Naive thymus-derived CD4-positive, alpha-beta T cell (primary cell): ENCODE data around the gene CAPZA2. TPM values are rescaled to one million over a fixed set of nuclear protein-coding genes. Genes with fewer than 3 reads are reported as not detected.

Experiments
- ATAC-seq: fragments of 150-1000 bp; cut with Tn5 transposase; 2 replicates; pipeline ENCODE4 v1.10.0; 2021; ENCODE audit warnings: mild to moderate bottlenecking, moderate library complexity
- CTCF ChIA-PET: fragments of 350-600 bp; sonication (Branson Sonifier 250); formaldehyde crosslinking; loops from one replicate; lab custom pipeline; 2021; ENCODE audit warnings: antibody characterized with exemption; lab: Charles Lee
- POLR2A ChIA-PET: fragments of 350-600 bp; sonication (Branson Sonifier 250); formaldehyde crosslinking; loops from one replicate; lab custom pipeline; 2021; ENCODE audit warnings: antibody characterized with exemption, inconsistent platforms; lab: Charles Lee
- DNase-seq, 9 donors: peaks; one replicate each; pipeline versions ENCODE4 v3.0.0 to v3.0.0-alpha.2; 2020 to 2022; ENCODE audit warnings: mixed read lengths in 1 of 9
- H3K27ac ChIP-seq: one replicate; pipeline ENCODE4 v1.7.0; 2013; ENCODE audit warnings: mild to moderate bottlenecking, low read depth, low read length, moderate library complexity
- H3K27me3 ChIP-seq, 2 donors: one replicate each; pipeline ENCODE4 v1.7.0; 2013; ENCODE audit warnings: low read length in 2 of 2, mild to moderate bottlenecking in 2 of 2, moderate library complexity in 2 of 2; ENCODE audit not compliant: control insufficient read depth in 2 of 2, insufficient read depth in 2 of 2
- H3K36me3 ChIP-seq, 3 experiments: 1 replicate in 2 of 3; 2 replicates in 1 of 3; pipeline ENCODE4 v1.7.0; 2013; ENCODE audit warnings: low read length in 3 of 3, mild to moderate bottlenecking in 3 of 3, moderate library complexity in 1 of 3; ENCODE audit not compliant: insufficient read depth in 3 of 3, control insufficient read depth in 2 of 3
- H3K4me1 ChIP-seq, 2 donors: one replicate each; pipeline ENCODE4 v1.7.0; 2013; ENCODE audit warnings: low read length in 2 of 2, mild to moderate bottlenecking in 2 of 2, moderate library complexity in 1 of 2; ENCODE audit not compliant: control insufficient read depth in 2 of 2, insufficient read depth in 2 of 2
- H3K4me3 ChIP-seq: 2 replicates; pipeline ENCODE4 v1.7.0; 2013; ENCODE audit warnings: mild to moderate bottlenecking, low read length
- H3K9me3 ChIP-seq, 3 experiments: 1 replicate in 2 of 3; 2 replicates in 1 of 3; pipeline ENCODE4 v1.7.0; 2013; ENCODE audit warnings: low read length in 3 of 3; ENCODE audit not compliant: control insufficient read depth in 2 of 3
- H3K27ac Mint-ChIP-seq, 9 donors: one replicate each; pipeline ENCODE4 v1.8.0; 2020 to 2022; ENCODE audit warnings: mixed read lengths in 9 of 9, mild to moderate bottlenecking in 8 of 9, moderate library complexity in 5 of 9, inconsistent platforms in 2 of 9
- H3K27me3 Mint-ChIP-seq, 5 donors: one replicate each; pipeline ENCODE4 v1.8.0; 2021 to 2022; ENCODE audit warnings: mixed read lengths in 5 of 5, mild to moderate bottlenecking in 1 of 5
- H3K36me3 Mint-ChIP-seq, 5 donors: one replicate each; pipeline ENCODE4 v1.8.0; 2020 to 2022; ENCODE audit warnings: mixed read lengths in 5 of 5, mild to moderate bottlenecking in 3 of 5, inconsistent platforms in 1 of 5
- H3K4me1 Mint-ChIP-seq, 7 donors: one replicate each; pipeline ENCODE4 v1.8.0; 2020 to 2022; ENCODE audit warnings: mixed read lengths in 7 of 7, mild to moderate bottlenecking in 3 of 7, inconsistent platforms in 1 of 7
- H3K4me3 Mint-ChIP-seq, 10 donors: one replicate each; pipeline ENCODE4 v1.8.0; 2020 to 2022; ENCODE audit warnings: mild to moderate bottlenecking in 10 of 10, mixed read lengths in 10 of 10, moderate library complexity in 6 of 10, inconsistent platforms in 2 of 10
- H3K9me3 Mint-ChIP-seq, 11 donors: one replicate each; pipeline ENCODE4 v1.8.0; 2020 to 2022; ENCODE audit warnings: mixed read lengths in 11 of 11, mild to moderate bottlenecking in 4 of 11, inconsistent platforms in 1 of 11, moderate library complexity in 1 of 11
- intact Hi-C, 2 donors: fragments of 100-400 bp; cut with micrococcal nuclease; formaldehyde crosslinking; loops; one replicate each; pipeline ENCODE4 v1.15.1; 2023
- polyA plus RNA-seq, 2 donors: library from polyadenylated mRNA; unstranded; fragments of 300-500 nt; fragmentation: Illumina TruSeq; gene quantifications; one replicate each; pipeline ENCODE4 v1.2.3, GENCODE V29; 2021
- total RNA-seq, 6 experiments: library from RNA in 5 of 6; stranded (reverse) in 5 of 6; gene quantifications; 1 replicate in 5 of 6; 2 replicates in 1 of 6; pipeline ENCODE4 v1.2.3 and lab custom pipeline; 2021 to 2026

Gene CAPZA2
- total and polyA plus RNA-seq, 7 experiments from 2014 or later: 86.2 to 191 (median 118) TPM

DNA sequence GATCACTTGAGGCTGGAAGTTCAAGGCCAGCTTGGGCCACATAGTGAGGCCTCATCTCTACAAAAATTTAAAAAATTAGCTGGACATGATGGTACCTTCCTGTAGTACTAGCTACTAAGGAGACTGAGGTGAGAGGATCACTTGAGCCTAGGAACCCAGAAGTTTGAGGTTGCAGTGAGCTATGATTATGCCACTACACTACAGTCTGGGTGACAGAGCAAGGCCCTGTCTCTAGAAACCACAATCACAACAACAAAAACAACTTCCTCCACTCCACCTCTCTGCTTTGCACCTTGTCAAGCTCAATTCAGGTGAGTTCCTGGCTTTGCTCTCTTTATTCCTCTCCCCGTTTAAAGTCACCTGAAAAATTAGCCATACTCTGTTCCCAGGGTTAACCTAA lies 8.3 kb upstream of the CAPZA2 start:
- Histone ChIP-seq H3K27ac (no peak overlapping the region), H3K4me1 (no peaks in the 10 kb centered on the region), H3K36me3 (no peaks in the 10 kb centered on the region), H3K9me3 (no peaks in the 10 kb centered on the region), H3K4me3 (no peak overlapping the region), H3K27me3 (no peaks in the 10 kb centered on the region)
- Mint-ChIP-seq H3K36me3 (peaks cover 0 to 4% (median 3%) of the 10 kb centered on the region in 5 donors), H3K4me3 (no peak overlapping the region), H3K4me1 (peaks cover 0 to 3% (median 0%) of the 10 kb centered on the region in 7 donors), H3K27ac (no peak overlapping the region), H3K9me3 (no peaks in the 10 kb centered on the region), H3K27me3 (peaks cover 14 to 68% (median 32%) of the 10 kb centered on the region in 5 donors)
- DNase-seq (no peak), ATAC-seq (no peak)
- CTCF ChIA-PET: no interaction called here
- intact Hi-C loops: no loop called here
- POLR2A ChIA-PET: no interaction called here

DNA sequence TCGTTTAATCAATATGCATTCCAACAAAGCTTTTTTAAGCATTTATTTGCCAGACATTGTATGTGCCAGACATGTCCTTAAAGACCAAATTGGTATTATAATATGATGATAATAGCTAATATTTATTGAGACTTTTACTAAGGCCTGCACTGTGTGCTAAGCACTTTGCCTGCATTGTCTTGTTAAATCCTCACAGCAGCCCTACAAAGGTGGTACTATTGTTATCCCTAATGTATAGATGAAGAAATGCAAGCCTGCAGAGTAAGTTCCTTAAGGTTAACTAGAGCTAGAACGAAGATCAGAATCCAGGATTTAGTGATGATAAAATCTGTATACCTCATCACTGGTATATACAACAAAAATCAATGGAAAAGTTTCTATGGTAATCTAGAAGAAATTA lies 5.3 kb upstream of the CAPZA2 start:
- DNase-seq (no peak), ATAC-seq (no peak)
- Histone ChIP-seq H3K9me3 (no peaks in the 10 kb centered on the region), H3K27ac (no peak overlapping the region), H3K4me1 (peaks cover 0 to 4% of the 10 kb centered on the region in 2 donors), H3K27me3 (no peaks in the 10 kb centered on the region), H3K36me3 (no peaks in the 10 kb centered on the region), H3K4me3 (no peak overlapping the region)
- peaks cover 4 to 9% (median 8%) of the 10 kb centered on the region in 7 donors for H3K4me1 Mint-ChIP-seq
- ChIA-PET CTCF (no interaction called here), POLR2A (interaction anchor here (0.9 kb wide), 1 partner anchor 11 kb away, joined by 3 read pairs; no protein-coding TSS in a partner anchor)
- no peak overlapping the region for H3K27ac Mint-ChIP-seq
- no peaks in the 10 kb centered on the region for H3K9me3 Mint-ChIP-seq
- H3K27me3 Mint-ChIP-seq: peaks cover 5 to 60% (median 21%) of the 10 kb centered on the region in 5 donors
- intact Hi-C loops: no loop called here
- no peak overlapping the region for H3K4me3 Mint-ChIP-seq
- peaks cover 0 to 4% (median 3%) of the 10 kb centered on the region in 5 donors for H3K36me3 Mint-ChIP-seq

DNA sequence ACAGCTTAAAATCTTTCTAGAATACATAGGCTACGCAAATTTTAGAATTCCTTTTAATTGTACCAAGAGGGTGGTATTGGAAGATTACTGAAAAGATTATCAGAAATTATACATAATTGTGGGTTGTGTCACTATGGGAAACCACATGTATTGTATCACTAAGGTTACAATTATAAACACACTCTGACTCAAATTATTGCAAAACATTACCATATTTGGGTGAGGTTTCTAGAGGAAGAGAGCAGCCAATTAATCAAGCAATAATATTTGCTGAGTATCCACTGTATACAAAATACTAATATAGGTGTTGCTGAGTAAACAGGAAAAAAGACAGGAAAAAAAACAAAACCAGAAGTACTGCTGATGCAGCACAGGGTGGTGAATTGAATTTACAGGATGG lies 3.1 kb upstream of the CAPZA2 start:
- H3K27ac ChIP-seq: no peak overlapping the region
- H3K9me3 ChIP-seq: no peaks in the 10 kb centered on the region
- H3K4me1 ChIP-seq: peaks cover 11 to 14% of the 10 kb centered on the region in 2 donors
- H3K36me3 ChIP-seq: peaks cover 0 to 3% (median 0%) of the 10 kb centered on the region in 3 experiments
- ChIA-PET CTCF (no interaction called here), POLR2A (no interaction called here)
- no peak overlapping the region for H3K4me3 ChIP-seq
- Mint-ChIP-seq H3K4me1 (peaks cover 16 to 22% (median 20%) of the 10 kb centered on the region in 7 donors), H3K36me3 (peaks cover 0 to 4% (median 3%) of the 10 kb centered on the region in 5 donors), H3K27me3 (peaks cover 5 to 52% (median 19%) of the 10 kb centered on the region in 5 donors), H3K9me3 (no peaks in the 10 kb centered on the region), H3K4me3 (no peak overlapping the region), H3K27ac (no peak overlapping the region)
- DNase-seq (no peak), ATAC-seq (no peak)
- intact Hi-C loops: no loop called here
- no peaks in the 10 kb centered on the region for H3K27me3 ChIP-seq

DNA sequence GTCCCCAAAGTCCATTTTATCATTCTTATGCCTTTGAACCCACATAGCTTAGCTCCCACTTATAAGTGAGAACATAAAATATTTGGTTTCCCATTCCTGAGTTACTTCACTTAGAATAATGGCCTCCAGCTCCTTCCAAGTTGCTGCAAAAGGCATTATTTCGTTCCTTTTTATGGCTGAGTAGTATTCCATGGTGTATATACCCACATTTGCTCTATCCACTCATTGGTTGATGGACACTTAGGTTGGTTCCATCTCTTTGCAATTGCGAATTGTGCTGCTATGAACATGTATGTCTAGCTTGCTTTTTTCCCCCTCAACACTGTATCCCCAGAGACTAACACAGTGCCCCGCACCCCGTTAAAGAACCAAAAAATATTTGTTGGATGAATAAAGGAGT lies 670 bp upstream of the CAPZA2 start:
- Histone ChIP-seq H3K4me3 (peak overlapping the region; percentile 12), H3K27me3 (no peaks in the 10 kb centered on the region), H3K27ac (peak overlapping the region; percentile 2), H3K9me3 (no peaks in the 10 kb centered on the region), H3K4me1 (peaks cover 11 to 22% of the 10 kb centered on the region in 2 donors), H3K36me3 (peaks cover 0 to 3% (median 0%) of the 10 kb centered on the region in 3 experiments)
- ATAC-seq (no peak), DNase-seq (no peak)
- peaks cover 5 to 32% (median 11%) of the 10 kb centered on the region in 5 donors for H3K27me3 Mint-ChIP-seq
- ChIA-PET POLR2A (interaction anchor here (1.1 kb wide), 1 partner anchor 8 kb away, joined by 3 read pairs; no protein-coding TSS in a partner anchor), CTCF (interaction anchor here (0.6 to 1.1 kb wide), 2 partner anchors 9 kb away, joined by 3 to 4 read pairs; no protein-coding TSS in a partner anchor)
- peaks cover 0 to 5% (median 4%) of the 10 kb centered on the region in 5 donors for H3K36me3 Mint-ChIP-seq
- intact Hi-C loops: loop anchor here (1.0 to 5.0 kb wide), 9 partner anchors 9 to 1939 kb away; partner anchors contain the start of genes LSM8 (in 2 of the 2), ST7 (in 2 of the 2), MDFIC (in 1 of the 2) and TES (in 1 of the 2)
- H3K4me3 Mint-ChIP-seq: peak overlapping the region; percentile 81 to 99 (median 95)
- no peaks in the 10 kb centered on the region for H3K9me3 Mint-ChIP-seq
- peaks cover 22 to 42% (median 40%) of the 10 kb centered on the region in 7 donors for H3K4me1 Mint-ChIP-seq
- peak overlapping the region; percentile 63 to 96 (median 91) for H3K27ac Mint-ChIP-seq

DNA sequence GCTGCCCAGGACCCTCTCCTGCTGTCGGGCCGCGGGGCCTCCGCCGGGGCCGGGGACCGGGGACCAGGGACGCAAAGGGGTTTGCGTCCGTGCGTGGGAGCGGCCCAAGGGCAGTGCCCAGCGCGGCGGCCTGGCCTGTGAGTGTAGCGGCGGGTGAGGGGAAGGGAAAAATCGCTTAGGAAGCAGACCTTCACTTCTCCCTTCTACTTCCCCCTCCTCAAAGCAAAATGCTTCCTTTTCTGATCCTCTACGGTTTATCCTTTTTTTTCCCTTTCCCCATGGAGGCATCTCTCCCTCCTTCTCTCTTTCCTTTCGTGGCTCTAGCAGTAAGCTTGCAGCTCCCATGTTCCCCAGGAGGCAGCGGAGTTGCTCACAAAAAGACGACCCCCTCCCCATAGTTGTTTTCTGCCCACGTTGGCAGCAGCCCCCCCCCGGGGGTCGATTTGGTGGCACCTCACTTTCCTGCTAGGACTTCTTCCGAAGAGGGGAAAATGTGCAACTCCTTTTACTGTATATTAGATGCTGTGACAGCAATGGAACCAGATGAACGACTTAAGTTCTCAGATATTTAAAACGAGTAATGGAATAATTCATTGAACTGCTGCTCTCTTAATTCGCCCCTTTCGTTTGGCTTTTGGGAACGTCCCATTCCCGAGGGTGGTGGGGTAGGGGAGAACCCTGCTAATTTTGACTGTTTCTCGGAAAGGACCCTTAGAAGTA lies 724 bp downstream of the CAPZA2 start:
- CTCF ChIA-PET: no interaction called here
- peak overlapping the region; percentile 73 for H3K4me3 ChIP-seq
- Mint-ChIP-seq H3K9me3 (no peaks in the 10 kb centered on the region), H3K4me3 (peak overlapping the region; percentile 94 to 99 (median 97)), H3K36me3 (peaks cover 0 to 8% (median 4%) of the 10 kb centered on the region in 5 donors), H3K4me1 (peaks cover 34 to 56% (median 53%) of the 10 kb centered on the region in 7 donors), H3K27me3 (peaks cover 0 to 20% (median 6%) of the 10 kb centered on the region in 5 donors), H3K27ac (peak overlapping the region; percentile 91 to 99 (median 96))
- DNase-seq (peak in 4 of 9 donors; percentile 5 to 27 (median 16)), ATAC-seq (peak; percentile 8)
- H3K27me3 ChIP-seq: no peaks in the 10 kb centered on the region
- peaks cover 11 to 35% of the 10 kb centered on the region in 2 donors for H3K4me1 ChIP-seq
- peaks cover 0 to 3% (median 0%) of the 10 kb centered on the region in 3 experiments for H3K36me3 ChIP-seq
- intact Hi-C loops: loop anchor here (1.0 to 5.0 kb wide), 9 partner anchors 7 to 1940 kb away; partner anchors contain the start of genes LSM8 (in 2 of the 2), ST7 (in 2 of the 2), MDFIC (in 1 of the 2) and TES (in 1 of the 2)
- no peaks in the 10 kb centered on the region for H3K9me3 ChIP-seq
- peak overlapping the region; percentile 91 for H3K27ac ChIP-seq
- POLR2A ChIA-PET: no interaction called here

DNA sequence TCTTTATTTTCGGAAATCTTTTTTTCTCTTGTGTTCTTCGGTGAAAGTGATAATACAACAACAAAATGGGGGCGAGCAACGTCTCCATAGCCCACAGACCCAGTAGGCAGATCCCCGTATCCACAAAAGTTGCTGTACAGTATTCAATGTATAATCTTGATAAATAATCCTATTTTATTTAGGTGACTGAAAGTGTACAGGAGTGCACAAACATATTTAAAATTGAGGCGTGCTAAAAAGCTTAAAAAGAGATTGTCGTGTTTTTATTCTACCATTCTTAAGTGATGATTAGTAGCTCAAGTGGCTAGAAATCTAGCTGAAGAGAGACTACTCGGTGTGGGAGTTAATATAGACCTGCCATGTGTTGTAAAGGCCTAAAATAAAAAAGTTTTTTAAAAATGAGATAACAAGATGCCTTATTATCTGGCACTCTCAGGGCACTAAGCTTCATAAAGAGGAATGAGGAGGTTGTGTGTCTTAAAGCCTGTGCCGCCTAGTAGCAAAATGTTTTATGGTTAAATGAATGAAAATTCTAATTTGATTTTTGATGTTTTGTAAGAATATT lies 1.6 kb downstream of the CAPZA2 start:
- Mint-ChIP-seq H3K27me3 (peaks cover 0 to 11% (median 5%) of the 10 kb centered on the region in 5 donors), H3K4me3 (peak overlapping the region; percentile 94 to 99 (median 97)), H3K27ac (peak overlapping the region in 8 of 9 donors; percentile 84 to 99 (median 96)), H3K36me3 (peaks cover 0 to 8% (median 5%) of the 10 kb centered on the region in 5 donors), H3K9me3 (no peaks in the 10 kb centered on the region), H3K4me1 (peaks cover 34 to 63% (median 56%) of the 10 kb centered on the region in 7 donors)
- Histone ChIP-seq H3K27me3 (no peaks in the 10 kb centered on the region), H3K4me3 (peak overlapping the region; percentile 73), H3K36me3 (peaks cover 0 to 3% (median 0%) of the 10 kb centered on the region in 3 experiments), H3K9me3 (no peaks in the 10 kb centered on the region), H3K27ac (no peak overlapping the region), H3K4me1 (peaks cover 11 to 37% of the 10 kb centered on the region in 2 donors)
- ATAC-seq (no peak), DNase-seq (no peak)
- ChIA-PET POLR2A (interaction anchor here (0.8 kb wide), 1 partner anchor 9 kb away, joined by 3 read pairs; no protein-coding TSS in a partner anchor), CTCF (no interaction called here)
- intact Hi-C loops: loop anchor here (2.0 to 5.0 kb wide), 4 partner anchors 143 to 1941 kb away; partner anchors contain the start of genes LSM8 (in 1 of the 2), MDFIC (in 1 of the 2) and TES (in 1 of the 2)
